NCI-H146 (cell line): ENCODE measurements around the gene LEF1.

Source experiments
- DNase-seq: peaks from one replicate; lab custom pipeline; 2025; lab: John Stamatoyannopoulos, UW

The LEF1 gene

DNA sequence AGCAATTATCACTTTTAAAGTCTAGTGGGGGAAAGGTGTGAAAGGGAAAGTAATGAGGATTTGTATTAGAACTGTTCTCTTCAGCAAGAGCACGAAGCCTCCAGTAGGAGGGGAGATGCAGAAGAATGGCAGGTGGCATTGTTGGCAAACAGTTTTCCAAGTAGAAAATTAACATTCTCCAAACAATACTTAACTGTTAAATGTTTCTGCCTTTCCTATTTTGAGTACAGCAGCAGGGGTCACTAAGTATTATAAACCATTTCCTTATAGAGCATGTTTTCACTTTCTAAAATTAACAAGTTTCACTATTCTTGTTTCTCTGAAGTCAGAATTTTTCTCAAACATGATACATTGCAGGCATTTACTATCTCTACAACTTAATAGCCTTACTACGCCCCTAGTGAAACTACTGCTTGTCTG, 58.7 kb downstream of the LEF1 start:
- no peak for DNase-seq

DNA sequence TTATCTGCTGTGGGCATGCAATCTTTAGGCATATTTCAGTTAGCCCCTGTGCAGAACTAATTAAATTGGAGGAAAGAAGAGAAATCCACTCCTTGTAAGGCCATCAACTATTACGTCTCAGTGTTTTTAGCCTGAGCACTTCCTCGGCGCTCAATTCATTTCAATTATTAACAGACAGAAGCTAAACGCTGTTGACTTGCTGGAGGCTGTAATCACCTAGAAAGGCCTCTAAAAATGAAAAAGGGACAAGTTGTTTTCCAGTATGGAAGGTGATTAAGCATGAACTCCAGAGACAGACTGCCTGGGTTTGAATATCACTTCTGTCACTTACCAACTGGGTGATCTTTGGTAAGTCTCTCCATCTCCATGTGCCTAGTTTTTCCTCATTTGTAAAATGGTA, 59.6 kb downstream of the LEF1 start:
- DNase-seq: no peak

DNA sequence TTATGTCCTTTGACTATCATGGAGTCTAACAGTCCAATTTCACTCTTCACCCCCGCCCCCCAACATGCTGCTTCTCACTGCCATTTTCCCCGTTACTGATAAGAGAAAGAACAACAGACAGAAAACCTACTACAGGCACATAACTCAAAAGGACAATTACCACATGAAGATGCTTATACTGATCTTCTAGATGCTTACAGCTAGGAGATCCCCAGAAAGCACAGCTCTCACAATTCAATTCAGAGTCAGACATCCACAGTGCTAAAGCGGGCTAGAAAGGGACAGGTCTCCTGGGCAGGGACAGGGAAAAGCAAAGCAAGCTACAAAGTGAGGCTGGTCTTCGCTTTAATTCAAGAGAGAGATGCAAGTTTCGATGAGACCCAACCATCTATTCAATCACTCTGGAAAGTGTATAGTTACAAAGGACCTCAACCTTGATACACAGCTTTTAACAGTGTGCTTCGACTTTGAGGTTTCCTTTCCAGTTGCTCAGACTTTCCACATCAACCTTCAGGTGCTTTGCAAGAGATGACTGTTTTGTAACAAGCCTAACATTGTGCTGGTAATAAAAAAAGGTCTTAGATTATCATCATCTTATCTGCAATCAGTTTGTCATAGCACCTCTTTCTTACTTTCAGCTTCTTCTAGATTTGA, 60.9 kb downstream of the LEF1 start:
- no peak for DNase-seq

DNA sequence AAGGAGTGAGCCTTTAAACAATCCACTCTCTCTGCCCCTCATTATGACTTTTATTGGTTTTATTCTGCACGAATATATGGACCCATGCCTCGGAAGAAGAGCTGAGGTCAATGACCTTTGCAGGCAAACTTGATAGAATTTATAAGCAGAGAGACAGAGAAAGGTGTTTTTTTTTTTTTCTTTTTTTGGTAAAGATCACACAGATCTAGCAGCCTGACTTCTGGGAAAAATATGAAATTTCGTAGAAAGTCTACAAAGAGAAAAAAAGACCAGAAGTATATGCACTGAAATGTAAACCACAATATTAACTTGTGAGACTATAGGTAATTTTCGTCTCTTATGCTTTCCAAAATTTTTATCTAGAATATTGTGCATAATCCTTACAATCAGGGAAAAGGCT, 61.6 kb downstream of the LEF1 start:
- DNase-seq: no peak

DNA sequence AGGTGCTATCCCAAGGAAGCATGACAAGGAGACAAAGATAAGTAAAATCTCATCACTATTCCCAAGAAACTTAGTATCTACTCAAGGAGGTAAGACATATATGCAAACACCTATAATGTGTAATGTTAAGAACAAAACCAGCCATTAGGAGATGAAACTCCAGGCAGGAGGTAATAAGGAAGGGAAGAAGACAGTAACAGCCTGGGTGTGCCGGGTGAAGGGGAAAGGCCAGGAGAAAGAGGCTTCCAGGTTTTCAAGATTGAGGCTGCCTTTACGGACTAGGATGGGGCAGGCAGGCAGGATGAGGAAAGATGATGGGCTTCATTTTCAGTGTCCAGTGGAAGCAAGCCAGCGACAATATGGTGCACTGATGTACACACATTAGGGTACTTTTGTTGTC, 62.5 kb downstream of the LEF1 start:
- no peak for DNase-seq

DNA sequence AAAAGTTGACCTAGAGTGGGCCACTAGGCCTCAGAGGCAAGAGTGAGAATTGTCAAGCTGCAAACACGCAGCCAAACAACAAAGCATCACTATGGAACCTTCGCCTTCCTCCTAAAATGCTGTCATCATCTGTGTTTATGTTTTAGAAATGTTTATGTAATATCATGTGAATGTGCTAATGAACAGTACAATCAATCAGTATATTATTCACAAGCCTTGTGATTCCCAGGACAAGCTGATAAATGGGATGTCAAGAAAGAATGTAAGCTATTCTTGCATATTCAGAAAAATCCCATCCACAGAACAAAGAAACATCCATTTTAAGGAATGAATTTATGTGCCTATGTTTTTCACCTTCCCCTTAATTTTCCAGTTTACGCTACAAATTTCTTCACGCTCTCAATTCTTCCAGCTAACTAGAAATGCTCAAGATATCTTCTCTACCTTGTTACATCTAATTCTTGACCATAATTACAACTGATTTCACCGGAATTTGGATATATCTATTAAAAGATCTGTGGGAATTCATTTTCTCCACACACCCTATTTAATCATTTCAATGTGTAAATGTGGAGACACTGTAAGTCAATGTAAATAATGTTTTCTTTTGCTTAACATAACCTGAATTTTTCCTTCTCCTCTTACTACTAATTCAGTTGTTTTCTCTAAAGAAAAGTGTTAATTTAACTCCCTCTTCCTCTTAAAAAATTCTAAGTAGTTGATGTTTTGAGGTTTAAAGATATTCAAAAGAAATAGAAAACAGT, 65.5 kb downstream of the LEF1 start:
- DNase-seq: no peak

DNA sequence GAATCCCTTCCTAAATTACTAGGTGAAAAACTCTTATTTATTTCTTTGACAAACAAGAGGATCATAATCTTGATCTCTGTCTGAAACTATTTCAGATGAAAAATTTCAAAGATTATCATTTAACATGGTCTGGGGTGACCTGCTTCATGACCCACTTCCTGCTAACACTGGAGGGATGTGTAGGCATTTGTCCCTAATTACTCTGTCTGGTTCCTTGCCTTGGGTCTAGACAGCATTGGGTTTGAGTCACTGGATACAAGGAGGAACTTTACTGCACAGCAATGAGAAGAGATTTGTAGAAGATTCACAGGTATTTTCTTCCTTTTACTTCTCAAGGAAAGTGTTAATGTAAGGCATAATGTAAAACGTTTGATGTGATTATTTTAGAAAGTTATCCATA, 67.9 kb downstream of the LEF1 start:
- DNase-seq: no peak

DNA sequence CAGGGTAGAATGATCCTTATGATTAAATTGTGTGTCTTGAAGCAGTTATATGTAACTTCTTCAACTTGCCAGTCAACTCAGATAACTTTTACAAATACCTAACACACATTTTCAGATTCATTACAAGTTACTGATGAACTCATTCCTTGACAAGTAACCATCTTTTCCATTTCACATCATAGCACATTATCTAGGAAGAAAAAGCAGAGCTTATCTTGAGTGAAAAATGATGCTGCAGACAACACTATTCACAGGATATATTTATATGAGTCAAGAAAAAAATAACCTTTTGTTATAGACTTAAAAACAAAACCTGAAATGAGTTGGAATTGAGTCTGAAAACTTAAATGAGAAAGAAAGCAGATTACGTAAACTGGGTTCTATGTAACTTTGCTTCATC, 68.9 kb downstream of the LEF1 start:
- DNase-seq: no peak

DNA sequence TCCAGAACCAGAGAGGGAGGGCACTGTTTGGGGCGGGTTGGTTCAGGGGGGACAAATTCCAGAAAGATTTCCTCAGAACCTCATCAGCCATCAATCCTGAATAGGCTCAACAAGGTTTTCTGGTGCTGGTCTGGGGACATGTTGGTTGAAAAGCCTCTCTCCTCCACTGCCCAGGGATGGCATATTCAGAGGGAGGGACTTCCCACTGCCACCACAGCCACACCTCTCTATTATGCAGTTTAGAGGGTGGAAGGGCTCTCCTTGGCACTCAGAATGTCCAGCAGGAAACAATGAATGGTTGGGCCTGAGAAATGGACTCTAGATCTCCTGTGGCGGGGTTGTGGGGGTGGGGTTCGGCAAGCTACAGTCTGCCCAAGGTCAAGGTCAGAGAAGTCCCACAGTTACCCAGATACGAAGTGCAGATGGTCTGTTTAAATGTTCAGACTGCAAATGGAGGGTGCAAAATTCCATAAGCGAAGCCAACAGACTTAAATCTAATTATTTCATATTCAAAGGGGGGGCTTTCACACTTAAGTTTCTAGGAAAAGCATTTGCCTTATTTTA, 70.7 kb downstream of the LEF1 start:
- peak; percentile 14 for DNase-seq

DNA sequence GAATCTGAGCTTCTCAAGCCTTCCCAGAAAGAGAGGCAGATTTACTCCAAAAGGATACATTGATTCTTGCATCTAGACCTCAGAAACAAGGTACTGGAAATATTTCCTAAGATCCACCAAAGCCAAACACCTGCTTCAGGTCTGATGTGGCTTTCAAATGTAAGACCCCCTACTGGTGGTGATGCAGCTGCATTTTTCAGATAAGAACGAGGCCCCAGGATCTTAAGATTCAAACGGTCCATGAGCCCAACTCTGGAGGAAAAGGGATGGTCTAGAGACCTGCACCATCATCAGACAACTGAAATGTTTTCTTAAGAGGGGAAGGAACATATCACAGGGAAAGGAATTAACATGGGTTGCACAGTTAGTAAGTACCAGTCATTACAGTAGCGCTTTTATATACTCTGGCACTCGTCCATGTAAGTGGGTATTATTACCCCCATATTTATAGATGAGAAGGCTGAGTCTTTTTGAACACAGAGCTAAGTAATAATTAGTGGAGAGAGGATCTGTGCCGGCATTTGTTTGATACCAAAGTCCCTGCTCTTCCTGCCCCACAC, 73.7 kb downstream of the LEF1 start:
- DNase-seq: peak; percentile 4

DNA sequence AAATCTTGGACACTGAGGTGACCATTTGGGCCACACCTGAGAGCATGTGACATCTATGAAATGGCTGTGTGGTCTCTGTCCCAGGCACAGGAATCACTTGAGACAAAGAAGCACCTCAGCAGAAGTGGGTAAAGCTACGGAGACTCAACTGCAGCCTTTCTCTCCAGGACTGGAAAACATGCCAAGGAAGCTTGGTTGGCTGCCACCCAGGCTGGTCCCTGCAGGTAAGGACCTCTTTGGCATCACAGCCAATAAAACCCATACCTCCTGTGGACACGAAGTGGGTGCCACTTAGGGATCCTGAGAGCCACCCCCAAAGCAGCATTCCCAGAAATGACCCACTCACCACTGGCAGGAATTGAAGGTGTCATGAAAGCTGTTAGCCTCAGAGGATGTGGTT, 74.6 kb downstream of the LEF1 start:
- no peak for DNase-seq

DNA sequence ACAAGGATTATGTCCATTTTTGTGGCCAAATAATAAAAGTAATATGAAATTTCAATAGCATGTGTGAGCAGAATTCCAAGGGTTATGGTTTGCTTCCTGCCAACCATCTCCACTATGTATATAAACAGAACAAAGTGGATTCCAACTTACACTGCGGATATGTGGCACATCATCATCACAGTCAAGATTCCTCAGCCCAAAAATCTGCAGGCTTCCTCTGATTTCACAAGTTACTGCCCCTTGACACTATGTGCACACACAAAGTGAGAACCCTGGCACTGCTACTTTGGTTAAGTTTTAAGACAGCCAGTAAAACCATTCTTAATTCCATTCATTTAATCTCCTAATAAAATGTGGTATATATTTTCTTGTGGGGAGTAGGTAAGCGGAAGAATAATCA, 76.4 kb downstream of the LEF1 start:
- no peak for DNase-seq

DNA sequence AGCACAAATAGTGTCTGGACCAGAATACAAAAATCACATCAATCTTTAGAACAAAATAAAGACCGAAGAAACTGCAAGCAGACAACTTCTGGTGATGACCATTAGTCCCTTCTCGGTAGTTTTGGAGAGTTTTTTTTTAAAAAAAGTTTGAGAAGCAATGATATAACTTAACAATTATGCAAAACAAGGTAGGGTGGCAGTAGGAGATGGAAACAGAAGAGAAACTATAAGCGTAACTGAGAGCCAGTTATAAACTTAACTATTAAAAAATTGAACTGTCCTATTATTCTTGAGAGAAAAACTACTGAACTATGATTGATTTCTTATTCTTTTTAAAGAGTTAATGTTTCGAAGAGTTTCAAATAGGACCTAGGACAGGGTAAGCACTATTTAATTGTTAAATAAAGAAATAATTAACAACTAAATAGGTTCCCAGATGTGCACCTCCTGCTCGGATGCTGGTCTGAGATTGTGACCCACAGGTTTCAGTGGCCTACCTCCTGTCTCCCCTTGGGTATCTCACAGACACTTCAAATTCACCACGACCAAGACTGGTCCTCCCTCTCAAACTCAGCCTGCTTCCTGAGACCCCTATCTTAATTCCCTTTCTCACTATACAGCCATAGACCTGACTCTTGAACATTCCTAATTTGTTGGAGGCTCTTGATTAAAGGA, 81.3 kb downstream of the LEF1 start:
- no peak for DNase-seq

DNA sequence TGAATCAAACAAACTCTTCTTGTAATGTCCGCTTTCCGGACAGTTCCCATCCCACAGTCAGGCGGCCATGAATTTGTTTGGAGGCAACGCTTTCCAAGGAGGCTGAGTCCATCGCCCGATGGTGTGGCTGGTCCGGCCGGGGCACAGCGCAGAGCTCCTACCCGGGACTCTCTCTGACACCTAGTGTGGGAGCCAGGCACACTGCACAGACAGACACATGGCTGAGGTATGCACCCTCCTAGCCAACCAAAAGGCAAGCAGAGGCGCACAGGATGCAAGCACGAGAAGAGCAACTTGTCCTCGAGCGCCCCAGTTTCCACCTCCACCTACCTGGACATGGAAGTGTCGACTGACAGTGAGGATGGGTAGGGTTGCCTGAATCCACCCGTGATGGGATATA, 87.5 kb downstream of the LEF1 start:
- no peak for DNase-seq

DNA sequence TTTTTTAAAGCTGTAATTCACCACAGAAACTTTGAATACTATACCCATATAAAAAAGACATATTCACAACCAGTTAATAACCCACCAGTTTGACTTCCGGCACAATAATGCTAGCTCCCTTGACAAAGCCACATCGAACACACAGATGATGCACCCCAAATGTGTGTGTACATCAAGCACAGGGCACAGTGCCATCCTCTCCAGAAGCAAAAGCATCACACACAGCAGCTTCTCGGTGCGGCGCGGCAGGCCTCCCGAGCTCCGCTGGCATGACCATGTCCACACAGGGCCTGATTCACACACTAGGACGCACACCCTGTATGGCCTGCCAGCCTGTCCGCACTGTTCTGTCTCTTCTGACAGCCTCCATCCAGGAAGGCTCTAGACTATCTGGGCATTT, 88.0 kb downstream of the LEF1 start:
- DNase-seq: no peak

DNA sequence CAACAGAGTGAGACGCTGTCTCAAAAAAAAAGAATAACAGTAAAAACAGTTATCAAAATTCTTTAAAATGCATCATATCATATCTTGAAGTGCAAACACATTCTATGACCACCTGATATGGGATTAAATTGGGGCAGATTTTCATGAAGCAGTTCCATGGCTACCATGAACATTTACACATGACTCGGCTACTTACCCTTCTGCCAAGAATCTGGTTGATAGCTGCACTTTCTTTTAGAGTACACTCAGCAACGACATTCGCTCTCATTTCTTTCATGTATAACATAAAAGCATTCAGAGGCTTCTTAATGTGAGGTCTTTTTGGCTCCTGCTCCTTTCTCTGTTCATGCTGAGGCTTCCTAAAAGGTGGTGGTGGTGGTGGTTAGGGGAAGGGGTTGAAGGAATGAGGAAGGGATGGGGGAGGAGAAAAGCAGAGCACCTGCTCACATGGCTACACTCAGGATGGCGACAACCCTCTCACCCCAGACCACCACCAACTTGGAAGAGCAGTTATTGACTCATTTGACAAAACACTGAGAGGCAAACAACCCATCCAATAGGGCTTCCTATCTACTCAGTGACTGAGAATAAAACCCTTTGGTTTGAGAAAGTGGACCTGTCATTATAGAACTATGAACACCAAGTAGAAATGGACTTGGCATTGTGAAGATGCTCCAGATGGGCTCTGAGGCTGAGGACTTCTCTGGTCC, 90.6 kb downstream of the LEF1 start:
- no peak for DNase-seq

DNA sequence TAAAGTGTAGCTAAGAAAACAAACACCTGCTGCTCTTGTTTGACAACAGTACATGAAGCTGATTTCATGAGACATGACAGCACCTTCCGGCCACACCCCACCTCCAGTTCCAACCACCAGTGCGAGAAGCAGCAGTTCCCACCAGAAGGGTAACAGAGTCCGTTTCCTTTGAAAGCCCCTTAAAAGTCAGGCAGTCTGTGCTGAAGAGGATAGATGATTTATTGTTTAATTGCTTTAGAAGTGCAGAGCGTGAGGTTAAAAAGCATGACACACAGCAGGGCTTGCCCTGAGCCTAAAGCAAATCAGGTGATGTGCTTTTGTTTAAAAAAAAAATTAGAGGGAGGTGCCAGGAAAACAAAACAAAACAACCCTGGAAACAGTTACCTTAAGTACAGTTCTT, 96.4 kb downstream of the LEF1 start:
- DNase-seq: peak; percentile 32

DNA sequence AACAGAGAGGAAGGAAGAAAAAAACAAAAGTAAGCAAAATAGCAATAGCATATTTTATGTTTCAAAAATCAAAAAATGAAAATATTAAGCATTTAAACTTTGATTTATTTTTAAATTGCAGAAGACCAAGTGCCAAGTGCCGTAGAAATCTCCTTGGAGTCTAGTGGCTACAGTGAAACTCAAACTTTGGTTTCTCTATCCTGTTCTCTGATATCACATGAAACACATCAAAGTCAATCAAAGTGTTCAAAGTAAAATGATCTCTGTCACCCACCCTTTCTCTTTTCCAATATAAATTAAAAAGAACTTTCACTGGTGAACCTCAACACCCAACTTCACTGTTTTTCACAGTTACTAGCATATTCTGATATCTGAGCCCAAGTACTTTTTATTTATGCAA, 98.0 kb downstream of the LEF1 start:
- DNase-seq: no peak

DNA sequence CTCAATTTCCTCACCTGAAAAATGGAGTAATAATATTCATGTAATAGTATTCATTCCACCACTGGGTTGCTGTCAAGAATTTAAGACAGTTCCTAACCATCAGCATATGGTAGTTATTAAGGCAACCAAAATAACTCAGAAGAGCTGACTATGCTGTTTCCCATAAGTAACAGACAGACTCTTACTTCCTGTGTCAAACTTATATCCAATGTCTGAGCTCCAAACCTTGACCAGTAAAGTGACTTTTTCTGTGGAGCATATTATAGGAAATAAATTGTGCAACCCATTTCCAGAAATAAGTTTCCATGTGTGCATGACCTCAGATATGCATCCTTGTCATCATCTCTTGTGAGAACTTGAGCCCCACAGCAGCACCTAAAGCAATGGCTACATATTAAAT, 100.3 kb downstream of the LEF1 start:
- DNase-seq: no peak

DNA sequence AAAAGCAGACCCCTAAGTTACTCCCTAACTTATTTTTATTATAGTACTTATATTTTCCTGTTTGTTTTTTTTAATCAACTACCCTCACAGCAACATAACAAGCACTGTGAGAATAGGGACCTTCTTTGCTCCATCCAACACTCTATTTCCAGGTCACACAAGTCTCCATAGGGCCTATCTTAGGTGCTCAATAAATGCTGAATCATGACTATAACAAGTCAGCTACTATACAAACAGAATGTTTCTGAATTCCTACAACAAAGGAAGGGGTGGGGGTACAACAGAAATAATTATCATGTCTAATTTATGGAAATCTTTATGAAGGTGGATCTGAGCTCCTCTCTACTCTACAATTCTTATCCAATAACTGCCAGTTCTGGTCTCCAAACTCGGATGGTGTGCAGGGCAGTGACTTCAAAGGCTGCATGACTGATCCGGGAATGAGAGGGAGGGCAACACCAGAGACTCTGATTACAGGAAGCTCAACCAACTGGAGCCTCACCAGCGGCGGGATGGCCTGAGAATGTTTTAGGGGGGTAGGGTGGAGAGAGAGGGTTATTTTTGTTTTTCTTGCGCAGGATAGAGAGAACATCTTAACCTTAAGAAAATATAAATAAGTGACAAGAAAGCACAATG, 107.9 kb downstream of the LEF1 start:
- no peak for DNase-seq

DNA sequence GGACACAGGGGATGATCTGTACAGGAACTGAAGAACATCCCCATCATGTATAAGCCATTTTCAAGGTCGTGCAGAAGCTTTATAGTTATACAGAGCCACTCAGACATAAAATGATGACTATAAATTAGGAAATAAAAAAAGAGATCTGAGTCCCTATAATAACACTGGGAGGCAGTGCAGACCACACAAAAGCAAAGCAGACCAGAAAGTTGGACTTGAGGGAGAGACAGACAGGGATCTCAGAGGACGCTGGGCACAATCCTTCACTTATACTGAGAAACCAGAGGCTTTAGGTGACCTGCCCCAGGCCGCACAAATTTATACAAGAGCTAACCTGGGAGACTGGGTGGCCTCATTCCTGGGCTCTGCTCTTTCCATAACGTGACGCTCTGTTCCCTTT, 108.6 kb downstream of the LEF1 start:
- peak; percentile 17 for DNase-seq
